Lung (tissue), 12 donors: ENCODE data around the gene NUBPL. TPM values are rescaled to one million over a fixed set of nuclear protein-coding genes. Genes with fewer than 3 reads are reported as not detected.

ENCODE experiments used
- ATAC-seq: fragments of 200-7000 bp; cut with Tn5 transposase; one replicate; pipeline ENCODE4 v1.9.1; 2020; ENCODE audit warnings: moderate number of reproducible peaks; ENCODE audit not compliant: insufficient read depth, low FRiP score
- DNase-seq, 3 donors: peaks; one replicate each; pipeline ENCODE4 v3.0.0-alpha.2; 2013 to 2017
- H3K27ac ChIP-seq, 2 donors: one replicate each; pipeline ENCODE4 v1.5.1; 2013; ENCODE audit warnings: mild to moderate bottlenecking in 2 of 2, moderate library complexity in 2 of 2, control low read depth in 1 of 2, inconsistent platforms in 1 of 2, low read depth in 1 of 2, low read length in 1 of 2
- H3K27me3 ChIP-seq, 3 donors: one replicate each; pipeline ENCODE4 v1.5.1; 2013; ENCODE audit warnings: low read length in 2 of 3; ENCODE audit not compliant: control insufficient read depth in 3 of 3, insufficient read depth in 3 of 3
- H3K36me3 ChIP-seq, 4 donors: one replicate each; pipeline ENCODE4 v1.5.1; 2013; ENCODE audit warnings: low read length in 4 of 4, mild to moderate bottlenecking in 1 of 4, moderate library complexity in 1 of 4; ENCODE audit not compliant: control insufficient read depth in 4 of 4, insufficient read depth in 4 of 4
- H3K4me1 ChIP-seq, 5 donors: one replicate each; pipeline ENCODE4 v1.5.1; 2013; ENCODE audit warnings: low read length in 5 of 5, mild to moderate bottlenecking in 2 of 5, moderate library complexity in 1 of 5; ENCODE audit not compliant: control insufficient read depth in 5 of 5, insufficient read depth in 5 of 5
- H3K4me3 ChIP-seq: one replicate; pipeline ENCODE4 v1.5.1; 2013; ENCODE audit warnings: mild to moderate bottlenecking, control low read depth, moderate library complexity
- H3K9ac ChIP-seq, 2 donors: one replicate each; pipeline ENCODE4 v1.5.1; 2013; ENCODE audit warnings: low read length in 2 of 2, control low read depth in 1 of 2; ENCODE audit not compliant: insufficient read depth in 1 of 2
- H3K9me3 ChIP-seq, 4 donors: one replicate each; pipeline ENCODE4 v1.5.1; 2013; ENCODE audit warnings: low read length in 3 of 4, mild to moderate bottlenecking in 1 of 4, moderate library complexity in 1 of 4; ENCODE audit not compliant: control insufficient read depth in 4 of 4, insufficient read depth in 3 of 4
- CTCF ChIP-seq: IDR thresholded peaks from 2 replicates; pipeline ENCODE4 v1.5.1; 2012; ENCODE audit warnings: mild to moderate bottlenecking; ENCODE audit errors: control extremely low read depth, extremely low read depth
- WGBS, 2 donors: extraction: QIAGEN DNeasy Blood & Tissue Kit; methylation state at CpG; one replicate each; pipeline ENCODE4 v1.1.7; 2013; 5-methylcytosine and 5-hydroxymethylcytosine counted together
- polyA plus RNA-seq, 2 donors: library from polyadenylated mRNA; stranded (reverse); fragments of 200-250 nt; gene quantifications; one replicate each; pipeline ENCODE4 v1.2.1, GENCODE V29; 2013
- total RNA-seq, 2 donors: library from RNA; depleted of rRNA in 1 of 2; stranded (reverse); fragments of >200 nt in 1 of 2; gene quantifications; one replicate each; pipeline ENCODE4 v1.2.1, GENCODE V29; 2014 to 2021
- donor health status: control.
- donor health status: control.
- donor health status: Bipolar disorder and iron deficiency.
- donor health status: healthy.
- donor health status: DM: yes; HTN: yes; CAD: no.

Gene NUBPL
- total and polyA plus RNA-seq, 4 donors, result 3.0 to 20.9 (median 9.5) TPM

DNA sequence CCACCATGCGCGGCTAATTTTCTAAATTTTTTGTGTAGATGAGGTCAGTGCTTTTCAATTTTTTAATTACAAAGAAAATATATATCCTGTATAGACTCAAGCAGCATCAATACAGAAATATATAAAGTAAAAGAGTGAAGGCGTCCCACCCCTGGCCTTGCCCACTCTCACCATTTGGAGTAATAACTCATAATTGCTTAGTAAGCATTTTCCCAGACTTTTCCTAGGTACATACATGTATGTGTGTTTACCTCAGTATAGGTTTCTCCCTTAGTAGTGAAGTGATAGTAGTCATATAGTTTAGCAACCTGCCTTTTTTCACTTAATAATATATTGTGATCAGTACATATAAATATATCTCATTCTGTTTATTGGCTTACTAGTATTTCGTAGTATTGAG, 200.1 kb downstream of the NUBPL start:
- TF ChIP-seq CTCF, result no peak
- no peaks in the 10 kb centered on the region for H3K9me3 ChIP-seq
- no peak overlapping the region for H3K27ac ChIP-seq
- H3K27me3 ChIP-seq, result no peaks in the 10 kb centered on the region
- DNase-seq (no peak), ATAC-seq (no peak)
- no peak overlapping the region for H3K4me3 ChIP-seq
- 72 to 74% methylated on average over 4 of the region's 4 CpGs for WGBS, 2 donors
- H3K9ac ChIP-seq, result no peak overlapping the region
- no peaks in the 10 kb centered on the region for H3K36me3 ChIP-seq
- no peaks in the 10 kb centered on the region for H3K4me1 ChIP-seq

GRCh38 chr14:31763041-31763440, 201.8 kb downstream of the NUBPL start:
- TF ChIP-seq CTCF, result no peak
- Histone ChIP-seq H3K4me1 (no peaks in the 10 kb centered on the region), H3K36me3 (no peaks in the 10 kb centered on the region), H3K9ac (no peak overlapping the region), H3K4me3 (no peak overlapping the region), H3K9me3 (no peaks in the 10 kb centered on the region), H3K27ac (no peak overlapping the region), H3K27me3 (no peaks in the 10 kb centered on the region)
- 95 to 100% methylated on average over 1 of the region's 1 CpG for WGBS, 2 donors
- DNase-seq (no peak), ATAC-seq (no peak)

DNA sequence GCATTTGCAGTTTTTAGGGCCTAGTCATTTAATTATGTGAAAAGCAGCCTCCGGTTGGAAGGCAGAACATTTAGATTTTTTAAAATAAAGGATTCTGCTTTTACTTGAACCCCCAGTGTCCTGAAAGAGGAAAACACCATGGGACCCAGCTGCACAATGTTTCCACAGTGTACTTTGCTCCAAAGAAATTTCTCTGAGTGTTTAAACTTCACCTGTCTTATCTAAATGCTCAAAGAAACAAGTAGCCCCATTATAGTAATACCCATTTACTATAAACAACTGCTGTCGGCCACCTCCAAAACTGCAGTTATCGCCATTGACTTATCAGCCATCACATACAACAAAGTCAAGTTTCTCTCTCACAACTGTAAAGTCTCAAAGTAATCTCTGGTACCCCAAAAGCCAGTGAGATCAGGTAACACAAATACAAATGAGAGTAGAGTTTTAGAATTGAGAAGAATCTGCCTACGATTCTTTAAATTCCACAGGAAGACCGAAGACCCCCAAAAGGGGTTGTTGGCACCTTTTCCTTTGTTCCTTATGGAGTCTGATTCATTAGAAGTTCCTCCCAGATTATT, 205.2 kb downstream of the NUBPL start:
- H3K4me1 ChIP-seq, result peaks cover 0 to 3% (median 0%) of the 10 kb centered on the region in 5 donors
- no peak for DNase-seq
- H3K27ac ChIP-seq, result no peak overlapping the region
- H3K9ac ChIP-seq, result no peak overlapping the region
- H3K27me3 ChIP-seq, result no peaks in the 10 kb centered on the region
- no peak for ATAC-seq
- no peaks in the 10 kb centered on the region for H3K9me3 ChIP-seq
- TF ChIP-seq CTCF, result no peak
- no peak overlapping the region for H3K4me3 ChIP-seq
- 84 to 93% methylated on average over 5 of the region's 5 CpGs for WGBS, 2 donors
- H3K36me3 ChIP-seq, result no peaks in the 10 kb centered on the region

DNA sequence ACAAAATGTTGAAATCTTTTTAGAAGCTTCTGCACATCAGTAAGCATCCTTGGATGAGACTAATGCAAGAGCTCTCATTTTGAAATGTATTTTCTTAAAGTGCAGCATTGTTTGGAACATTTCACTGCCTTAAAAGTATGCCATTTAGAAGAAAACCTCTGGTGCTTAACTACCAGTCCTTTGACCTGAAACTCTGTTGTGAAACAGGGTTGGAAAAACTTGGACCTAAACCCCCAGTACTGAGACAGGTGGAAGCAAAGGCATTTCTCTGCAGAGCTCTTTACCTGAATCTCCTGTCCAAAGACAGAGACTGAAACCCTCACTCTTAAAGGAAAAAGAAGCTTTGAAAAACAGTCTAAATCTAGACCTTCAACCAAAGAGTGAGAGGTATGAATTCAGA, 207.2 kb downstream of the NUBPL start:
- Histone ChIP-seq H3K36me3 (no peaks in the 10 kb centered on the region), H3K27me3 (no peaks in the 10 kb centered on the region), H3K9ac (no peak overlapping the region), H3K4me3 (no peak overlapping the region), H3K27ac (no peak overlapping the region), H3K9me3 (no peaks in the 10 kb centered on the region), H3K4me1 (peaks cover 0 to 3% (median 0%) of the 10 kb centered on the region in 5 donors)
- ATAC-seq (no peak), DNase-seq (no peak)
- no peak for TF ChIP-seq CTCF
